Measurements from ENCODE around the gene CNDP2.

CNDP2 gene

DNA sequence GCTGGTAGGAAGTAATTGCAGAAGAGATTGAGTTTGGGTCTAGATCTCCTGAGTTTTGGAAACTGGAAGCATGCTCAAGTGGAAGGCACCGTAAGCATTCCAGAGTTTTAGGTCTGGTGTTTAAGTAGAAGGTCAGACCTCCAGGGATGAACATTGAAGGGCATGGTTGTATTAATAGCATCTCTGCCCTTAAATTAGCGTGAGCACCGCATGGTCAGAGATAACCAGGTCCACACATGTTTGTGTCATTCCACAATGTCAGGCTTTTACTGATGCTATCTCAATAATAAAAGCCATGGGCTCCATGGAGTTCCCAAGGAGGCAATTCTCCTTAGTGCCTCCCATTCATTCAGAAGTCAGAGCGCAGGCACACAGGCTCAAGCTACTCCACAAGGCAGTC lies 73.2 kb downstream of the CNDP2 start:
- DNase-seq (ENCODE audit: low read depth, low spot score) = no peak

DNA sequence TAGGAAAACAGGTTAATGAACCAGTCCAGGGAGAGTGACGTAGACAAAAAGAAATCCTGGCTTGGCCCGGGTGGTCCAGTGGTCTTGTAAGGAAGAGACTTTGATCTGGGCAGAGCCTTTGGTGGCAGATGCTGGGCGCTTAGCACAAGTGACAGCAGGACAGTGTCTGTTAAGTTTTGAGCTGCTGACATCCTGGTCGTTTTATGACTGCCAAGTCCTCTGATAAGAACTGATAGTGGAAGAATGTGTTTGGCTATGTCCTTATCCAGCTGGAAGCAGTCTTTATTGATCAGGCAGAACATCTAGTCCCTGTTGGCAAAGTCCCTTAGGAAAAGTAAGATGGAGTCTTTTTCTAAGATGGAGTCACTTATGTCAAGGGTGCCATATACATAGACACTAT lies 74.1 kb downstream of the CNDP2 start:
- no peak for DNase-seq (ENCODE audit: low read depth, low spot score)

DNA sequence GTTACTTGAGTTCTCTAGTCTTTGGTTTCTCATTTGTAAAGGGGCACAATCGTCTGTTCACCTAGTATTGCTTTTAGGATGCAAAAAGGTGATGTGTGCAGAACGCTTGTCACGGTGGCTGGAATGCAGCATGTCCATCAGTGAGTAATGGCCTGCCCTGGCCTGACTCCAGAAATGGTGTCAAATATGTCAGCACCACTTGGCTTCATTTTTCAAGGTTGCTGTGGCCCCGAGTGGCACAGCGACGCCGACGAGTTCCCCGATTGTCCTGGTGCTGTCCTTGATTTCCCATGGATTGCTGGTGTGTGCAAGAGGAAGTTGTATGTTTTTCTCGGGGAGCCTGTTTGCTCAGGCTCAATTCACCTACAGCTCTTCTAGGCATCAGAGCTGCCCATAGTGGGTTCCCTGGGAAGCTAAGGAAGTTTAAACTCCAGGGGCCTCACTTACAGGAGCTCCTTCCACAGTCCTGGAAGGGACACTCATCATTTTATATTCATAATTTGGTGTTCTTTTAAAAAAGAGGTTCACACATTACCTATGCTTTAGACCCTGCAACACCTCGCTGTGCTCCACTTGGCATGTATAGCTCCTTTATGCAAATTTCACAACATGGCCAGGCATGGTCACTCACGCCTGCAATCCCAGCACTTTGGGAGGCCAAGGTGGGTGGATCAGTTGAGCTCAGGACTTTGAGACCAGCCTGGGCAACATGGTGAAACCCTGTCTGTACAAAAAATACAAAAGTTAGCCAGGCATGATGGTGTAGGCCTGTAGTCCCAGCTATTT lies 75.9 kb downstream of the CNDP2 start:
- DNase-seq (ENCODE audit: low read depth, low spot score) = no peak

DNA sequence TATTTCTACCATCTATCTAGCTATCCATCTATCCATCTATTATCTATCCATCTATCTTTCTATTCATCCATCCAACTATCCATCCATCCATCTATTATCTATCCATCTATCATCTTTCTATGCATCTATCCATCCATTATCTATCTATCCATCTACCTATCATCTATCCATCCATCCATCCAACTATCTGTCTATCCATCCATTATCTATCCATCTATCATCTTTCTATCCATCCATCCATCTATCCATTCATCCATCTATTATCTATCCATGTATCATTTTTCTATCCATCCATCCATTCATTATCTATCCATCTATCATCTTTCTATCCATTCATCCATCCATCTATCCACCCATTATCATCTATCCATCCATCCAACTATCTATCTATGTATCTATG lies 76.9 kb downstream of the CNDP2 start:
- DNase-seq (ENCODE audit: low read depth, low spot score) = no peak

All from activated CD4-positive, CD25-positive, alpha-beta regulatory T cell treated with anti-CD3 and anti-CD28 coated beads, Interleukin-2, amount 50 U/mL, for 16 hours (primary cell).